Heart left ventricle (tissue), 16 donors: ENCODE data around the gene RAB10. TPM values are rescaled to one million over a fixed set of nuclear protein-coding genes. Genes with fewer than 3 reads are reported as not detected.

Experiments
- ATAC-seq, 4 donors: fragments of 200-7000 bp; cut with Tn5 transposase; one replicate each; pipeline ENCODE4 v1.9.1; 2020 to 2022; ENCODE audit warnings: moderate library complexity in 4 of 4, mild to moderate bottlenecking in 3 of 4, moderate number of reproducible peaks in 1 of 4
- DNase-seq, 5 donors: peaks; one replicate each; pipeline ENCODE4 v3.0.0-alpha.2; 2020
- H3K27ac ChIP-seq, 12 donors: fragments of 200-600 bp; sonication (generic) in 4 of 12; one replicate each; pipeline versions ENCODE4 v1.5.0 to v1.8.0; 2016 to 2022; ENCODE audit warnings: mild to moderate bottlenecking in 2 of 12
- H3K27me3 ChIP-seq, 9 donors: fragments of 200-600 bp; sonication (generic) in 2 of 9; one replicate each; pipeline versions ENCODE4 v1.5.1 to v1.8.0; 2016 to 2022; ENCODE audit warnings: mild to moderate bottlenecking in 3 of 9
- H3K36me3 ChIP-seq, 9 donors: fragments of 200-600 bp; sonication (generic) in 2 of 9; one replicate each; pipeline versions ENCODE4 v1.5.0 to v1.8.0; 2018 to 2022; ENCODE audit warnings: mild to moderate bottlenecking in 2 of 9
- H3K4me1 ChIP-seq, 12 donors: fragments of 200-600 bp; sonication (generic) in 4 of 12; one replicate each; pipeline versions ENCODE4 v1.5.0 to v1.8.0; 2016 to 2022; ENCODE audit warnings: mild to moderate bottlenecking in 3 of 12
- H3K4me3 ChIP-seq, 12 donors: fragments of 200-600 bp; sonication (generic) in 4 of 12; one replicate each; pipeline versions ENCODE4 v1.5.0 to v1.8.0; 2017 to 2022; ENCODE audit warnings: mild to moderate bottlenecking in 9 of 12, moderate library complexity in 4 of 12
- H3K9me3 ChIP-seq, 12 donors: fragments of 200-600 bp; sonication (generic) in 4 of 12; one replicate each; pipeline versions ENCODE4 v1.5.0 to v1.8.0; 2016 to 2022; ENCODE audit warnings: mild to moderate bottlenecking in 1 of 12
- POLR2A ChIP-seq, 2 donors: fragments of 450-650 bp; IDR thresholded peaks; one replicate each; pipeline ENCODE4 v1.6.1; 2017; ENCODE audit warnings: antibody characterized with exemption in 2 of 2, mild to moderate bottlenecking in 2 of 2, moderate library complexity in 2 of 2
- WGBS, 4 donors: extraction: QIAGEN DNeasy Blood & Tissue Kit in 2 of 4; methylation state at CpG; one replicate each; pipeline versions ENCODE4 v1.1.5 to v1.1.7; 2013 to 2018; 5-methylcytosine and 5-hydroxymethylcytosine counted together
- intact Hi-C, 10 donors: fragments of 100-400 bp; cut with DNase I; formaldehyde crosslinking; loops; one replicate each; pipeline versions ENCODE4 v1.11.1 to v1.14.2; 2022
- long read RNA-seq, 3 donors: library from polyadenylated mRNA; unstranded; transcript quantifications; one replicate each; pipeline ENCODE4 v2.0.0, GENCODE V29; 2020 to 2021
- polyA plus RNA-seq, 2 donors: library from polyadenylated mRNA; stranded (reverse); fragments of 200-250 nt; gene quantifications; one replicate each; pipeline ENCODE4 v1.2.3, GENCODE V29; 2013
- total RNA-seq, 9 donors: library from RNA; depleted of rRNA in 2 of 9; stranded (reverse); fragments of >200 nt in 2 of 9; fragmentation: NEBNext Ultra II Directional in 3 of 9; extraction: Animal tissue kit (Norgen Biotek cat#: 25700) in 3 of 9; gene quantifications; one replicate each; pipeline versions ENCODE4 v1.1.0 to v1.2.4, GENCODE V29; 2016 to 2023
- TF ChIP-seq, protein P1 (sequence below), 12 donors: fragments of 200-600 bp; sonication (generic) in 4 of 12; IDR thresholded peaks; one replicate each; pipeline versions ENCODE4 v1.5.0 to v1.8.0; 2018 to 2022; ENCODE audit warnings: antibody characterized with exemption in 12 of 12, mild to moderate bottlenecking in 5 of 12
- donor health status: ischemic (EF 13 %, LVEDD 7.1; RV severe dilation, severe dysfunction).
- donor health status: healthy with polysubstance abuse.
- donor health status: DM: no; HTN: yes; CAD: no.
- donor health status: DM: no; HTN: no; CAD: no.
- donor health status: ischemic (EF 25% LVEDD 6.9; RV normal size, moderate dysfunction).
- donor health status: ischemic (EF 25% LVEDD 5.7; RV mildly dilated, moderate dysfunction).
- donor health status: healthy.
- donor health status: DM: yes; HTN: yes; CAD: no.
- donor health status: ischemic (EF 35%, LVEDD 5.7; RV mildly dilated, moderate dysfunction).
- donor health status: nonischemic (EF 11% LVEDD 7.7; RV severe dilation, severe dysfunction).
- donor health status: DM: yes; HTN: yes; CAD: no.
- donor health status: PGD.
- donor health status: ischemic (EF 29% LVEDD 5.4; RV normal size, mild dysfunction).
- donor health status: nonischemic (EF 23%, LVEDD 6.1; RV moderate dilation, normal function).

Gene RAB10
- total RNA-seq = 100 to 1,000 TPM in 4 of 9 donors, 10 to 100 TPM in 5; 71.7 to 121 (median 99.7) TPM
- polyA plus RNA-seq = 10 to 100 TPM; 33.1 to 88.2 TPM
- long read RNA-seq, donor 1, transcript RAB10-201 (6 exons, 3,535 nt) = major isoform, 98 of 107 reads
- long read RNA-seq, donor 1, partial matches to known transcripts = 3 of 107 reads
- long read RNA-seq, donor 1, other reads (novel, unspliced or antisense) = 6 of 107 reads
- long read RNA-seq, donor 2, transcript RAB10-201 (6 exons, 3,535 nt) = major isoform, 253 of 278 reads
- long read RNA-seq, donor 2, partial matches to known transcripts = 24 of 278 reads
- long read RNA-seq, donor 2, other reads (novel, unspliced or antisense) = 1 of 278 reads
- long read RNA-seq, donor 3, transcript RAB10-201 (6 exons, 3,535 nt) = major isoform, 143 of 155 reads
- long read RNA-seq, donor 3, partial matches to known transcripts = 11 of 155 reads
- long read RNA-seq, donor 3, other reads (novel, unspliced or antisense) = 1 of 155 reads

DNA sequence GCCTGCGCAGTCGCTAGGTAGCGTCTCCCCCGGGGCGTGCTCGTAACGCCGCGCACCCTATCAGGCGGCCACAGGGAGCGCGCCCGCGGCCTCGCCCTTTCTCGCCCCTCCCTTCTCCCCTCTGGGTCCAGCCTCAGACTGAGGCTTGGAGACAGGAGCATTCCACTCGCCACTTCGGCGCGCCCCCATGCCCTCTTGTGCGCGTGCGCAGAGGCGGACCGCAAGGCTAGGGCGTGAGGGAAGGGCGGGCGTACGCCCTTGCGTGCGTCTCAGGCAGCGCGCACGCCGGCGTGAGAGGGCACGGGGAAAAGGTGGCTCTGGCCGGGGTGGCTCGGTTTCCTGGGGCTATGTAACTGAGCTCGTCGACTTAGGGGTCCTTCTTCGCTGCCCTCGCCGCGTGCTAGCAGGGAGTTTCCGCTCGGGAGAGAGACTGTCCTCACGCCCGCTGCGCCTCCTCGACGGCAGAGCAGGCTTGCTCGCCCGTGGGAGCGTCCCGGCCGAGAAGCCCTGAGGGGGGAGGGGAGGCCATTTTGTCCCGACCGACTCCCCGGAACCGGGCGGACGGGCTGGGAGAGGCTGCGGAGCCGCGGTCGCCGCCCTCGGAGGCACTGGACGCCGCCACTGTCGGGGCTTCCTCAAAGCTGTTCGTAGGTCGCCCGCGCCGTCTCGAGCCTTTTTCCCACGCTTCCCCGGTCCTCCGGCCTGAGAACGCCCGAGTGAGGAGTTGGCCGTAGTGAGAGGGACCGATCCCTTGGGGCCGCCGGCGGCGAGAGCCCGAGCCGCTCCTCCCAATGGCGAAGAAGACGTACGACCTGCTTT, at the start of gene RAB10:
Gene RAB10 (plus strand): TSS at position 267 of the 819 bp plus-strand sequence. CDS start 525 bp downstream, at position 792.
- peaks cover 0 to 45% (median 29%) of the 10 kb centered on the region in 12 donors for H3K4me1 ChIP-seq
- WGBS, 4 donors = 0 to 1% (median 0%) methylated on average over 15 to 93 of the region's 94 CpGs
- TF ChIP-seq, protein P1, sequence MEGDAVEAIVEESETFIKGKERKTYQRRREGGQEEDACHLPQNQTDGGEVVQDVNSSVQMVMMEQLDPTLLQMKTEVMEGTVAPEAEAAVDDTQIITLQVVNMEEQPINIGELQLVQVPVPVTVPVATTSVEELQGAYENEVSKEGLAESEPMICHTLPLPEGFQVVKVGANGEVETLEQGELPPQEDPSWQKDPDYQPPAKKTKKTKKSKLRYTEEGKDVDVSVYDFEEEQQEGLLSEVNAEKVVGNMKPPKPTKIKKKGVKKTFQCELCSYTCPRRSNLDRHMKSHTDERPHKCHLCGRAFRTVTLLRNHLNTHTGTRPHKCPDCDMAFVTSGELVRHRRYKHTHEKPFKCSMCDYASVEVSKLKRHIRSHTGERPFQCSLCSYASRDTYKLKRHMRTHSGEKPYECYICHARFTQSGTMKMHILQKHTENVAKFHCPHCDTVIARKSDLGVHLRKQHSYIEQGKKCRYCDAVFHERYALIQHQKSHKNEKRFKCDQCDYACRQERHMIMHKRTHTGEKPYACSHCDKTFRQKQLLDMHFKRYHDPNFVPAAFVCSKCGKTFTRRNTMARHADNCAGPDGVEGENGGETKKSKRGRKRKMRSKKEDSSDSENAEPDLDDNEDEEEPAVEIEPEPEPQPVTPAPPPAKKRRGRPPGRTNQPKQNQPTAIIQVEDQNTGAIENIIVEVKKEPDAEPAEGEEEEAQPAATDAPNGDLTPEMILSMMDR (IDR thresholded peaks at IDR 0.05) = peak in 4 of 12 donors; percentile 23 to 37 (median 30)
- peak; percentile 63 to 91 for TF ChIP-seq POLR2A (IDR thresholded peaks at IDR 0.05)
- peak within 1 kb of the TSS; percentile 88 to 99 (median 96) for H3K27ac ChIP-seq
- H3K27me3 ChIP-seq = no peaks in the 10 kb centered on the region
- ATAC-seq (peak; percentile 96 to 97 (median 96)), DNase-seq (peak; percentile 99 to 100 (median 99))
- H3K9me3 ChIP-seq = no peaks in the 10 kb centered on the region
- H3K4me3 ChIP-seq = peak within 1 kb of the TSS; percentile 63 to 96 (median 88)
- peaks cover 0 to 17% (median 0%) of the 10 kb centered on the region in 9 donors for H3K36me3 ChIP-seq
- intact Hi-C loops = no loop called here

DNA sequence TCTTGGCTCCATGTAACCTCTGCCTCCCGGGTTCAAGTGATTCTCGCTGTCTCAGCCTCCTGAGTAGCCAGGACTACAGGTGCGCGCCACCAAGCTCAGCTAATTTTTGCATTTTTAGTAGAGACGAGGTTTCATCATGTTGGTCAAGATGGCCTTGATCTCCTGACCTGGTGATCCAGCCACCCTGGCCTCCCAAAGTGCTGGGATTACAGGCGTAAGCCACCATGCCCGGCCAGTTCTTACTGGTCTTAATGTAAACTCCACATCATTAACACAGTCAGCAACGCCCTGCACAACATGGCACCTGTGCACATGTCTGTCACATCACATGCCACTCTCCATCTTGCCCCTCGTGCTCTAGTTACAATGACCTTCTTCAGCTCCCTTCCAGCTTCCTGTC, 45.8 kb upstream of the RAB10 start:
- TF ChIP-seq, protein P1 (IDR thresholded peaks at IDR 0.05) = no peak
- no peak for TF ChIP-seq POLR2A (IDR thresholded peaks at IDR 0.05)
- no peaks in the 10 kb centered on the region for H3K27me3 ChIP-seq
- no peak overlapping the region for H3K27ac ChIP-seq
- 92 to 94% (median 93%) methylated on average over 9 of the region's 9 CpGs for WGBS, 4 donors
- H3K4me3 ChIP-seq = no peak overlapping the region
- ATAC-seq = no peak
- DNase-seq = no peak
- H3K4me1 ChIP-seq = peaks cover 0 to 12% (median 4%) of the 10 kb centered on the region in 12 donors
- H3K9me3 ChIP-seq = no peaks in the 10 kb centered on the region
- intact Hi-C loops = loop anchor here in 1 of 10 donors (5.0 kb wide), 1 partner anchor 36 kb away; no protein-coding TSS in a partner anchor
- no peaks in the 10 kb centered on the region for H3K36me3 ChIP-seq

DNA sequence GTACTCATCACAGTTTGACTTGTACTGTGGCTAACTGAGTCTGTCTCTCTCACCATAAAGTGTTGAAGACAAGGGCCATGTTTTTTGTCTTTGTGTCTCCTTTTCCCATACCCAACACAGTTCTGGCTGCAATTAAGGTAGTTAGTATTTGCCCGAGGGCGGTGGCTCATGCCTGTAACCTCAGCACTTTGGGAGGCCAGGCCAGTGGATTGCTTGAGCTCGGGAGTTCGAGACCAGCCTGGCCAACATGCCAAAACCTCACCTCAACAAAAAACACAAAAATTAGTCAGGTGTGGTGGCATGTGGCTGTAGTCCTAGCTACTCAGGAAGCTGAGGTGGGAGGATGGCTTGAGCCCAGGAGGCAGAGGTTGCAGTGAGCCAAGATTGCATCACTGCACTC, 44.7 kb upstream of the RAB10 start:
- ATAC-seq (no peak), DNase-seq (no peak)
- Histone ChIP-seq H3K27ac (no peak overlapping the region), H3K36me3 (no peaks in the 10 kb centered on the region), H3K9me3 (no peaks in the 10 kb centered on the region), H3K27me3 (no peaks in the 10 kb centered on the region), H3K4me1 (peaks cover 0 to 12% (median 3%) of the 10 kb centered on the region in 12 donors), H3K4me3 (no peak overlapping the region)
- intact Hi-C loops = loop anchor here in 1 of 10 donors (5.0 kb wide), 1 partner anchor 37 kb away; no protein-coding TSS in a partner anchor
- TF ChIP-seq, protein P1 (IDR thresholded peaks at IDR 0.05) = no peak
- TF ChIP-seq POLR2A (IDR thresholded peaks at IDR 0.05) = no peak
- WGBS, 4 donors = 88 to 96% (median 94%) methylated on average over 4 of the region's 4 CpGs
